GM18511 (cell line): ENCODE data around the gene NUDC.
A peak's percentile ranks its signal among the peaks of the same experiment; 100 is the strongest.
"Not testable (repeated sequence)": the region's sequence is repeated elsewhere in the genome, so short reads cannot be mapped to it uniquely, and the experiment has no call there.

Source experiments
- ATAC-seq: cut with Tn5 transposase; IDR thresholded peaks from one replicate; pipeline ENCODE4 v1.9.1; 2021; ENCODE audit warnings: mild to moderate bottlenecking, moderate library complexity; ENCODE audit not compliant: unreplicated experiment

NUDC gene

GRCh38 chr1:26921540-26922430, at the start of gene NUDC:
TSS of gene NUDC (plus strand) at chr1:26921743. CDS start at chr1:26921849, 106 bp downstream.
- peak; percentile 98 for ATAC-seq

GRCh38 chr1:26873097-26873496, 48.4 kb upstream of the NUDC start:
- not testable (repeated sequence) for ATAC-seq

GRCh38 chr1:26874896-26875295, 46.6 kb upstream of the NUDC start:
- no peak for ATAC-seq

- no peak for ATAC-seq
Observed at GRCh38 chr1:26877326-26877725, 44.2 kb upstream of the NUDC start.

- no peak for ATAC-seq
Observed at GRCh38 chr1:26879793-26880192, 41.8 kb upstream of the NUDC start.

GRCh38 chr1:26881611-26882010, 39.9 kb upstream of the NUDC start:
- not testable (repeated sequence) for ATAC-seq

GRCh38 chr1:26882696-26883463, 38.7 kb upstream of the NUDC start:
- no peak for ATAC-seq

GRCh38 chr1:26887125-26887524, 34.4 kb upstream of the NUDC start:
- no peak for ATAC-seq

GRCh38 chr1:26888231-26888630, 33.3 kb upstream of the NUDC start:
- no peak for ATAC-seq

GRCh38 chr1:26889551-26890466, 31.7 kb upstream of the NUDC start, which contains the start of gene GPN2:
TSS of gene GPN2 (minus strand) at chr1:26890283. CDS start at chr1:26890096, 187 bp downstream.
- ATAC-seq = peak; percentile 91

GRCh38 chr1:26890467-26890796, 31.1 kb upstream of the NUDC start:
- peak; percentile 33 for ATAC-seq

- no peak for ATAC-seq
Observed at GRCh38 chr1:26894263-26894662, 27.3 kb upstream of the NUDC start.

GRCh38 chr1:26897351-26897750, 24.2 kb upstream of the NUDC start:
- no peak for ATAC-seq

- ATAC-seq = peak; percentile 69
Observed at GRCh38 chr1:26900001-26900814, 21.3 kb upstream of the NUDC start, which contains the start of gene GPATCH3. TSS of gene GPATCH3 (minus strand) at chr1:26900467. CDS start at chr1:26900442, 25 bp downstream.

- no peak for ATAC-seq
Observed at GRCh38 chr1:26900815-26901511, 20.6 kb upstream of the NUDC start.

GRCh38 chr1:26907071-26907917, 14.2 kb upstream of the NUDC start:
- no peak for ATAC-seq

- no peak for ATAC-seq
Observed at GRCh38 chr1:26909951-26910342, 11.6 kb upstream of the NUDC start.
